BJ (cell line): ENCODE data around the gene ORMDL1. TPM values are rescaled to one million over a fixed set of nuclear protein-coding genes. Genes with fewer than 3 reads are reported as not detected.

Experiments used
- CTCF ChIA-PET: fragments of 350-600 bp; formaldehyde crosslinking; extraction: SDS; loops from one replicate; lab custom pipeline; 2021; ENCODE audit warnings: antibody characterized with exemption, inconsistent platforms; lab: Yijun Ruan, JAX
- POLR2A ChIA-PET: fragments of 300-600 bp; sonication (Branson Sonifier 250); formaldehyde crosslinking; extraction: SDS; loops from one replicate; lab custom pipeline; 2021; ENCODE audit warnings: antibody characterized with exemption; lab: Charles Lee
- DNase-seq: peaks from one replicate; pipeline ENCODE4 v3.0.0-alpha.2; 2011; ENCODE audit warnings: low read depth
- H3K27me3 ChIP-seq: 2 replicates; pipeline ENCODE4 v1.6.0; 2011; ENCODE audit warnings: low read length; ENCODE audit not compliant: control insufficient read depth, insufficient read depth
- H3K36me3 ChIP-seq: 2 replicates; pipeline ENCODE4 v1.5.1; 2011; ENCODE audit warnings: low read length; ENCODE audit not compliant: control insufficient read depth, insufficient read depth
- H3K4me3 ChIP-seq: 2 replicates; pipeline ENCODE4 v1.5.1; 2011; ENCODE audit warnings: low read depth, mild to moderate bottlenecking, control low read depth, low read length
- CTCF ChIP-seq: IDR thresholded peaks from 2 replicates; pipeline ENCODE4 v1.5.1; 2011; ENCODE audit warnings: low read depth, mild to moderate bottlenecking, control low read depth, inconsistent platforms, low read length, moderate library complexity; ENCODE audit not compliant: insufficient read depth
- polyA plus RNA-seq: library from polyadenylated mRNA; depleted of rRNA; stranded (reverse); fragments of >200 nt; gene quantifications from 2 replicates; pipeline ENCODE4 v1.2.3, GENCODE V29; 2011; rRNA removed

Gene ORMDL1
- polyA plus RNA-seq, 1 experiment = 39.6 TPM

- ChIA-PET CTCF (no interaction called here), POLR2A (no interaction called here)
- DNase-seq = no peak
- no peaks in the 10 kb centered on the region for H3K36me3 ChIP-seq
- H3K4me3 ChIP-seq = no peak overlapping the region
- no peaks in the 10 kb centered on the region for H3K27me3 ChIP-seq
- no peak for TF ChIP-seq CTCF
Measured at GRCh38 chr2:189723192-189723591, 60.9 kb downstream of the ORMDL1 start.

Other genes starting within 250 kb of the ORMDL1 start
- gene SLC40A1, start 203.6 kb downstream of the ORMDL1 start, polyA plus RNA-seq = 0.47 and 0.83 TPM in 2 replicates
- 24.1 and 49.6 TPM in 2 replicates for gene ASNSD1, start 122.9 kb downstream of the ORMDL1 start, polyA plus RNA-seq
- 1.9 and 2.4 TPM in 2 replicates for gene ANKAR, start 109.7 kb downstream of the ORMDL1 start, polyA plus RNA-seq
- 3.2 and 5.3 TPM in 2 replicates for gene OSGEPL1, start 21.5 kb downstream of the ORMDL1 start, polyA plus RNA-seq
- 5.4 and 8.3 TPM in 2 replicates for gene PMS1, start 111 bp upstream of the ORMDL1 start, polyA plus RNA-seq